Measurements from ENCODE around the gene WWOX. TPM values are rescaled to one million over a fixed set of nuclear protein-coding genes. Genes with fewer than 3 reads are reported as not detected.
A peak's percentile ranks its signal among the peaks of the same experiment; 100 is the strongest.

WWOX gene
- total and polyA plus RNA-seq, 3 donors from 2014 or later: 20.6 to 76.7 (median 64.1) TPM

- H3K4me1 ChIP-seq: no peaks in the 10 kb centered on the region
- H3K27me3 ChIP-seq: no peaks in the 10 kb centered on the region
- intact Hi-C loops (cut with DNase I; ENCODE audit: low total_unique reads): no loop called here
- 75 to 76% methylated on average over 20 to 21 of the region's 21 CpGs for WGBS, 2 donors
- H3K36me3 ChIP-seq (ENCODE audit: low read depth, missing control alignments): no peaks in the 10 kb centered on the region
- TF ChIP-seq CTCF (IDR thresholded peaks at IDR 0.05) (no peak), POLR2A (IDR thresholded peaks at IDR 0.05) (no peak)
- DNase-seq: peak; percentile 20
- H3K9me3 ChIP-seq: no peaks in the 10 kb centered on the region
- H3K4me3 ChIP-seq: no peak overlapping the region
- no peak overlapping the region for H3K27ac ChIP-seq
Observed at GRCh38 chr16:78742501-78743283, 643.2 kb downstream of the WWOX start.

GRCh38 chr16:78743556-78743955 lies 644.1 kb downstream of the WWOX start:
- DNase-seq: no peak
- WGBS, 2 donors: 72 to 89% methylated on average over 4 of the region's 4 CpGs
- Histone ChIP-seq H3K4me3 (no peak overlapping the region), H3K27me3 (no peaks in the 10 kb centered on the region), H3K27ac (no peak overlapping the region), H3K36me3 (ENCODE audit: low read depth, missing control alignments) (no peaks in the 10 kb centered on the region), H3K9me3 (no peaks in the 10 kb centered on the region), H3K4me1 (no peaks in the 10 kb centered on the region)
- no peak for TF ChIP-seq POLR2A (IDR thresholded peaks at IDR 0.05)
- TF ChIP-seq CTCF (IDR thresholded peaks at IDR 0.05): no peak
- intact Hi-C loops (cut with DNase I; ENCODE audit: low total_unique reads): no loop called here

- Histone ChIP-seq H3K9me3 (no peaks in the 10 kb centered on the region), H3K4me3 (no peak overlapping the region), H3K4me1 (no peaks in the 10 kb centered on the region), H3K27me3 (no peaks in the 10 kb centered on the region), H3K27ac (no peak overlapping the region), H3K36me3 (ENCODE audit: low read depth, missing control alignments) (no peaks in the 10 kb centered on the region)
- WGBS, 2 donors: 91 to 94% methylated on average over 5 of the region's 5 CpGs
- intact Hi-C loops (cut with DNase I; ENCODE audit: low total_unique reads): no loop called here
- DNase-seq: no peak
- TF ChIP-seq POLR2A (IDR thresholded peaks at IDR 0.05): no peak
- TF ChIP-seq CTCF (IDR thresholded peaks at IDR 0.05): no peak
Observed at GRCh38 chr16:78744099-78744498, 644.6 kb downstream of the WWOX start.

GRCh38 chr16:78744796-78745107 lies 645.3 kb downstream of the WWOX start:
- no peaks in the 10 kb centered on the region for H3K27me3 ChIP-seq
- intact Hi-C loops (cut with DNase I; ENCODE audit: low total_unique reads): no loop called here
- TF ChIP-seq POLR2A (IDR thresholded peaks at IDR 0.05) (no peak), CTCF (IDR thresholded peaks at IDR 0.05) (no peak)
- 80 to 82% methylated on average over 3 of the region's 3 CpGs for WGBS, 2 donors
- no peaks in the 10 kb centered on the region for H3K4me1 ChIP-seq
- H3K4me3 ChIP-seq: no peak overlapping the region
- no peak overlapping the region for H3K27ac ChIP-seq
- DNase-seq: no peak
- no peaks in the 10 kb centered on the region for H3K36me3 ChIP-seq (ENCODE audit: low read depth, missing control alignments)
- no peaks in the 10 kb centered on the region for H3K9me3 ChIP-seq
